RWPE2 (cell line): Measurements from ENCODE around the gene CRPPA.

Experiments used
- ATAC-seq: fragments of 200-7000 bp; cut with Tn5 transposase; 3 replicates; pipeline ENCODE4 v1.9.1; 2021; ENCODE audit warnings: low read depth
- DNase-seq: peaks from one replicate; pipeline ENCODE4 v3.0.0-alpha.2; 2020; ENCODE audit warnings: low spot score
- H3K27ac ChIP-seq: fragments of 450-650 bp; 2 replicates; pipeline ENCODE4 v1.5.1; 2017; ENCODE audit warnings: mild to moderate bottlenecking; ENCODE audit not compliant: poor library complexity, severe bottlenecking
- H3K27me3 ChIP-seq: fragments of 250-450 bp; sonication (Bioruptor Pico); 2 replicates; pipeline ENCODE4 v1.5.1; 2021; ENCODE audit warnings: mild to moderate bottlenecking, moderate library complexity; ENCODE audit not compliant: insufficient read depth, poor library complexity, severe bottlenecking
- H3K36me3 ChIP-seq: fragments of 250-450 bp; sonication (Bioruptor Pico); 2 replicates; pipeline ENCODE4 v1.5.1; 2020; ENCODE audit warnings: low read depth, mild to moderate bottlenecking, moderate library complexity
- H3K4me1 ChIP-seq: fragments of 250-450 bp; sonication (Bioruptor Pico); 2 replicates; pipeline ENCODE4 v1.5.1; 2021; ENCODE audit warnings: mild to moderate bottlenecking, moderate library complexity; ENCODE audit not compliant: insufficient read depth, poor library complexity, severe bottlenecking
- H3K4me3 ChIP-seq: fragments of 250-450 bp; sonication (Bioruptor Pico); 2 replicates; pipeline ENCODE4 v1.5.1; 2021; ENCODE audit warnings: mild to moderate bottlenecking, moderate library complexity; ENCODE audit not compliant: severe bottlenecking
- H3K9me3 ChIP-seq: fragments of 250-450 bp; sonication (Bioruptor Pico); 2 replicates; pipeline ENCODE4 v1.5.1; 2021; ENCODE audit warnings: mild to moderate bottlenecking, moderate library complexity; ENCODE audit not compliant: severe bottlenecking
- TF ChIP-seq, protein P1 (sequence below): fragments of 450-650 bp; IDR thresholded peaks from one replicate; pipeline ENCODE4 v1.5.1; 2017; ENCODE audit warnings: mild to moderate bottlenecking, moderate library complexity; ENCODE audit not compliant: poor library complexity, severe bottlenecking

CRPPA gene

DNA sequence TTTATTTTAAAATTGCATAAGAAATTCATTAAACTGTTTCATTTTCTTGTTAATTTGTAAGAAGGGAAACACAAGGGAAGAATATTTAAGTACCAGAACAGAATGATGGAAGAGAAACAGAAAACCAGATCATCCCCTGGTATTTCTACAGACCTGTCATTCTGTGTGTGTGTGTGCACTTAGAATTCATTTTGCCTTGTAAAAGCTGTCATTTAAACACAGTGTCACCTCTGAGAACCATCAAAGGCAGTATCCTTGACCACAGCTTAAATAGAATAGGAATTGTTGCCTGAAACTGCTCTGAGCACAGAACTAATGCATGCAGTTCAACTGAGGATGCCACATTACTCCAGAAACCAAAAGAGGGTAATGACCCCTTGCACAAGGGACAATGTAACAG is 6.8 kb upstream of the CRPPA start:
- H3K4me3 ChIP-seq: no peak overlapping the region
- TF ChIP-seq, protein P1, sequence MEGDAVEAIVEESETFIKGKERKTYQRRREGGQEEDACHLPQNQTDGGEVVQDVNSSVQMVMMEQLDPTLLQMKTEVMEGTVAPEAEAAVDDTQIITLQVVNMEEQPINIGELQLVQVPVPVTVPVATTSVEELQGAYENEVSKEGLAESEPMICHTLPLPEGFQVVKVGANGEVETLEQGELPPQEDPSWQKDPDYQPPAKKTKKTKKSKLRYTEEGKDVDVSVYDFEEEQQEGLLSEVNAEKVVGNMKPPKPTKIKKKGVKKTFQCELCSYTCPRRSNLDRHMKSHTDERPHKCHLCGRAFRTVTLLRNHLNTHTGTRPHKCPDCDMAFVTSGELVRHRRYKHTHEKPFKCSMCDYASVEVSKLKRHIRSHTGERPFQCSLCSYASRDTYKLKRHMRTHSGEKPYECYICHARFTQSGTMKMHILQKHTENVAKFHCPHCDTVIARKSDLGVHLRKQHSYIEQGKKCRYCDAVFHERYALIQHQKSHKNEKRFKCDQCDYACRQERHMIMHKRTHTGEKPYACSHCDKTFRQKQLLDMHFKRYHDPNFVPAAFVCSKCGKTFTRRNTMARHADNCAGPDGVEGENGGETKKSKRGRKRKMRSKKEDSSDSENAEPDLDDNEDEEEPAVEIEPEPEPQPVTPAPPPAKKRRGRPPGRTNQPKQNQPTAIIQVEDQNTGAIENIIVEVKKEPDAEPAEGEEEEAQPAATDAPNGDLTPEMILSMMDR: no peak
- peaks cover 6% of the 10 kb centered on the region for H3K4me1 ChIP-seq
- DNase-seq (no peak), ATAC-seq (no peak)
- no peaks in the 10 kb centered on the region for H3K36me3 ChIP-seq
- H3K27me3 ChIP-seq: no peaks in the 10 kb centered on the region
- no peak overlapping the region for H3K27ac ChIP-seq
- H3K9me3 ChIP-seq: no peaks in the 10 kb centered on the region

DNA sequence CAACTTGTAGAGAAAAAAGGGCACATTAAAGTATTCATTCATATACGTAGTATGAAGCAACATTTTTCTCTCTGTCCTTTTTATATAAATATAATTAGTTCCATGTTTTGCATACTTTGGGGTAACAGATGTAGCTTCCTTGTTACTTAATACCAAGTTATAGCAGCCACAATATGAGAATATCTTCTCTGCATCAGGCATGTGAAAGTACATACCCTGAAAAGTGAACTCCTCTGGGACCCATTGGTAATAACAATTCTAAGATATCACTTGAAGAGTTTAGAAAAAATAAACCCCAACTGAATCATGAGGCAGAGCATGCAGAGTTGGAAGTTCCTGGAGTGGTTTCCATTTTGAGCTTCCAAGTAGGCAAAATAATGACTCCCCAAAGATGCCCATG is 2.4 kb upstream of the CRPPA start:
- Histone ChIP-seq H3K4me1 (peaks cover 16% of the 10 kb centered on the region), H3K4me3 (no peak overlapping the region), H3K27ac (no peak overlapping the region), H3K36me3 (no peaks in the 10 kb centered on the region), H3K27me3 (no peaks in the 10 kb centered on the region), H3K9me3 (no peaks in the 10 kb centered on the region)
- ATAC-seq (no peak), DNase-seq (no peak)
- TF ChIP-seq, protein P1: no peak

DNA sequence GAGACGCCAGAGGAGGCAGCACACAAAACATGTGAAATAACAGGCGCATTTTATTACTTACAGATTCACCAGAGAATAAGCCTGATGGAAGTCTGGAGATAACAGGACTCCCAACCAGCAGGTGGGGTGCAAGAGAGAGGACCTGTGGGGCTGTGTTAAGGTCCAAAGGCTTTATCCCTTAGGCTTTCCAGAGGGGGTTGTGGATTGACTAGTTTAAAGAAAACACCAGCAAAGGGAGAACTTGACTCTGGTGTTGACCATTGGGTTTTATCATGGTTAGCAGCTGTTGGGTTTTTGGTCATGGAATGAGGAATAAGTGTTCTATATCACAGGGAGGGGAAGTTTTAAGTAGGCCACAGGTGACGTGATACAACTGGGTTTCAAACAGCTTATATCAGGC is 1.6 kb upstream of the CRPPA start:
- H3K27ac ChIP-seq: peak overlapping the region; percentile 82
- no peak for DNase-seq

DNA sequence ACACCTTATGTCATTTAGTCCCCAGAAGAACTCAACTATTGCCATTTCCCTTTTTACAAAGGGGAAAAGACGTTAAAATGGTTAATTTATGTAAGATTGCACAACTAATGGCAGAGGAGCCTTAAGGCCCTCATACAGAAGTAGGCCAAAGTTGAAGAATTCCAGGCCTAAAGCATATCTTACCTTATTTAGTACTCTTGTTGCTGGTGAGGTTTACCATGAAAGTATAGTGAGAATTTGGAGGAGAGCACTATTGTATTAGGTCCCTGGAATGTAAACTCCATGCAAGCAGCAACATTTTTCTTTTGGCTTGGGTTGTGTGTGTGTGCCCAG is 731 bp upstream of the CRPPA start:
- H3K36me3 ChIP-seq: no peaks in the 10 kb centered on the region
- H3K4me1 ChIP-seq: peaks cover 15% of the 10 kb centered on the region
- TF ChIP-seq, protein P1: no peak
- no peaks in the 10 kb centered on the region for H3K27me3 ChIP-seq
- H3K9me3 ChIP-seq: no peaks in the 10 kb centered on the region
- no peak overlapping the region for H3K4me3 ChIP-seq
- H3K27ac ChIP-seq: peak overlapping the region; percentile 82
- ATAC-seq (peak; percentile 35), DNase-seq (no peak)

More for the DNA sequence above, 1.6 kb upstream of the CRPPA start:
- H3K27me3 ChIP-seq: no peaks in the 10 kb centered on the region
- no peak for ATAC-seq
- no peaks in the 10 kb centered on the region for H3K36me3 ChIP-seq
- H3K4me3 ChIP-seq: no peak overlapping the region
- TF ChIP-seq, protein P1: no peak
- no peaks in the 10 kb centered on the region for H3K9me3 ChIP-seq
- peaks cover 15% of the 10 kb centered on the region for H3K4me1 ChIP-seq

DNA sequence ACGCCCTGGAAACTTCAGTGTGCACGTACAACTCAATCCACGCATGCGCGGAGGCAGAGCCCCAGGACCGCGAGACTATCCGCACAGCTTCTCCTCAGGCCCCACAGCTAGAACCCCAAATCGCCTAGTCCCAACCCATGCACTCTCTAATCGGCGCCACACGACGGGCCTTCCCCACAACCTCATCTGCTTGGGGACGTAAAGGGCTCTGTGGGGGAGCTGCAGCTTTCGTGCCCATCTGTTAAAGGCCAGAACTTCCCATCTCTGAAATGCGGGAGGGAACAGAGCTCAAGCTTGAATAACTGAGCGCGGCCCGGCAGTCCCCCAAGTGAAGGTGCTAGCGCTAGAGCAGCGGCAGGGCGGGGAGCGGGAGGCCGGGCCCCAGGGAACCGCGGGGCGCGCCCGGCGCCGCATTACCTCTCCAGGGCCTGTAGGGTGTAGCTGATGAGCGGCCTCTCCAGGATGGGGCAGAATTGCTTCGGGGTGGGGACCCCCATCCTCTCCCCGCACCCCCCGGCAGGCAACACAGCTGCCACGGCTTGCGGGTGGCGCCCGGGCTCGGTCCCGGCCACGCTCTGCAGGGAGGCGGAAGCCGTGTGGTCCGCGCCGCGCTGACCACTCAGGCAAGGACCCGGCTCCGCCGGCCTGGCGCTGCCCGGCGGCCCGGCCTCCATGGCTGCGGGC is 547 bp downstream of the CRPPA start:
- H3K27ac ChIP-seq: peak overlapping the region; percentile 82
- peak overlapping the region; percentile 37 for H3K4me3 ChIP-seq
- peaks cover 15% of the 10 kb centered on the region for H3K4me1 ChIP-seq
- TF ChIP-seq, protein P1: peak; percentile 22
- H3K36me3 ChIP-seq: no peaks in the 10 kb centered on the region
- H3K27me3 ChIP-seq: no peaks in the 10 kb centered on the region
- DNase-seq (peak; percentile 76), ATAC-seq (peak; percentile 78)
- H3K9me3 ChIP-seq: no peaks in the 10 kb centered on the region
